ENCODE data around the gene TRDN.

The TRDN gene

DNA sequence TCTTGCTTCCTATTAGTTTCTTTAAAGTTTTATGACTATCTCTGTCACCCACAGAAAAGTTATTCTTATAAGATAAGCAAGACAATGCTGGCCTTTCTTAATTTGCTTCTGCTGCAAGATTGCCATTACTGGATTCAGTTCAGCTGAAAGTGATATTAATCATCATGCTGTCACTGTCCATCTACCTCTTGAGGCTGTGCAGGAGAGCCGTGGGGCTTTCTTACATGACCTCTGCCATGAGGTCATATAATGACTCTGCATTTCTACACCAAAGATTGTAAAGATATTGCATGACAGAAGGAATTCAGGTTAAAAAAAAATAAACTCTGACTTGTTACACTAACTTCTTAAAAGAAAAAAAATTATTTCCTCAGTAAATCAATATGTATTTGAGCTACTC lies 106.9 kb downstream of the TRDN start:
- H3K4me3 ChIP-seq (ENCODE audit: low read length), result no peak overlapping the region
- no peak for TF ChIP-seq CTCF (conservative IDR thresholded peaks at IDR 0.05; ENCODE audit: low read length)
- DNase-seq (ENCODE audit: low read depth), result no peak

DNA sequence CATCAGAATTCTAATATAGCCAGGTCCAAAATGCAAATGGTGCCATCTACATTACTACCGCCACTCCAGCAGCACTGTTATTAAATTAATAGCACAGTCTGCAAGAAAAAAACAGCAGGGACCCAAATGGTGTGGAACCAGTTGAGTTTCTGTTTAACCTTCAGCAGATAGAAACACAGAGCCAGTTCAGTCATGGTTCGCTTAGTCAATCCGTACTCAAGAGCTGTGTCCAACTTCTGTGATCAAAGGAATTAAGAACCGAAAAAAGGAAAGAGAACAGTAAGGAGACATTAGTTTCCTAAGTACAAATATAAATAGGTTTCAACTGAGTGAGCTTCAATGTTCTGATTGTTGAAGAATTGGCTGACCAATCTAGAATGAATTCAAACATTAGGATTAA lies 107.7 kb downstream of the TRDN start:
- H3K4me3 ChIP-seq (ENCODE audit: low read length), result no peak overlapping the region
- DNase-seq (ENCODE audit: low read depth), result no peak
- no peak for TF ChIP-seq CTCF (conservative IDR thresholded peaks at IDR 0.05; ENCODE audit: low read length)

GRCh38 chr6:123527406-123527805 lies 109.3 kb downstream of the TRDN start:
- TF ChIP-seq CTCF (conservative IDR thresholded peaks at IDR 0.05; ENCODE audit: low read length), result no peak
- H3K4me3 ChIP-seq (ENCODE audit: low read length), result no peak overlapping the region
- DNase-seq (ENCODE audit: low read depth), result no peak

GRCh38 chr6:123526128-123526527 lies 110.6 kb downstream of the TRDN start:
- no peak overlapping the region for H3K4me3 ChIP-seq (ENCODE audit: low read length)
- TF ChIP-seq CTCF (conservative IDR thresholded peaks at IDR 0.05; ENCODE audit: low read length), result no peak
- DNase-seq (ENCODE audit: low read depth), result no peak

- no peak for TF ChIP-seq CTCF (conservative IDR thresholded peaks at IDR 0.05; ENCODE audit: low read length)
- DNase-seq (ENCODE audit: low read depth), result no peak
- H3K4me3 ChIP-seq (ENCODE audit: low read length), result no peak overlapping the region
Measured at GRCh38 chr6:123524781-123525180, 112.0 kb downstream of the TRDN start.

DNA sequence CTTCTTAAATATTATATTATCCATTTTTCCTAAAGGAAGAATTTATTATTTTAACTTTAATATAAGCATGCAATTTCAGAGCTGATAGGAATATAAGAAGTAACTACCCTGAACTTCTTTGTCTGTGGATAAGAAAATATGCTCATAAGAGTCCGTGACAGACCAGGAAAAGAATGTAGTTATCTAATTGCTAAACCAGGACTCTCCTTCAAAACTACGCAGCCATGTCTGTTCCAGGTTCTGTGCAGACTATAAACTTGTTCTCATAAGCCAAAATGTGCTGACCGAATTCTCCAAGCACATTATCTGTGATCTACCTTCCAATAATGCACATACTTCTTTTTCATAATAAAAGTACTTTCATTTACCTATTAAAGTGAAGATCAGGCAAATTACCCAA lies 116.5 kb downstream of the TRDN start:
- no peak for TF ChIP-seq CTCF (conservative IDR thresholded peaks at IDR 0.05; ENCODE audit: low read length)
- no peak overlapping the region for H3K4me3 ChIP-seq (ENCODE audit: low read length)
- DNase-seq (ENCODE audit: low read depth), result no peak

DNA sequence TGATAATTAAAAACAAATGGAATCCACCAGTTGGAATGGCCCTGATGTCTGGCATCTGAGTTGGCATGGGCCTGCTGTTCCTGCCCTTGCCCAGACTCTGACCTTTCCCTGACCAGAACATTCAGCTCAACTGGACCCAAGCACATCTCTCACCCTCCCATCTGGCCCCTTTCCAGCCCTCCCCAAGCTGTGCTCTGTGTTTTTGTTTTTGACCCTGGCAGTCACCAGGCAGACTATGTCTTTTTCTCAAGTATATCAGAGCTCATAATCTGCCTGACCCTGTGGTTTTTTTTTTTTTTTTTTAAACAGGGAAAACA lies 117.6 kb downstream of the TRDN start:
- H3K4me3 ChIP-seq (ENCODE audit: low read length), result no peak overlapping the region
- no peak for DNase-seq (ENCODE audit: low read depth)
- TF ChIP-seq CTCF (conservative IDR thresholded peaks at IDR 0.05; ENCODE audit: low read length), result no peak

Measured in AG10803 (cell line).